Upper lobe of right lung (tissue), 1 donor: Measurements from ENCODE around the gene RAD51B. TPM values are rescaled to one million over a fixed set of nuclear protein-coding genes. Genes with fewer than 3 reads are reported as not detected.
A peak's percentile ranks its signal among the peaks of the same experiment; 100 is the strongest.

Source experiments
- ATAC-seq: fragments of 200-7000 bp; cut with Tn5 transposase; one replicate; pipeline ENCODE4 v1.9.1; 2020; ENCODE audit warnings: mild to moderate bottlenecking, moderate library complexity
- DNase-seq: peaks from one replicate; pipeline ENCODE4 v3.0.0-alpha.2; 2020
- H3K27ac ChIP-seq: fragments of 200-600 bp; one replicate; pipeline ENCODE4 v1.8.0; 2022
- H3K27me3 ChIP-seq: fragments of 200-600 bp; one replicate; pipeline ENCODE4 v1.8.0; 2022; ENCODE audit warnings: mild to moderate bottlenecking
- H3K36me3 ChIP-seq: fragments of 200-600 bp; one replicate; pipeline ENCODE4 v1.8.0; 2022
- H3K4me1 ChIP-seq: fragments of 200-600 bp; one replicate; pipeline ENCODE4 v1.8.0; 2022
- H3K4me3 ChIP-seq: fragments of 200-600 bp; one replicate; pipeline ENCODE4 v1.8.0; 2022; ENCODE audit warnings: mild to moderate bottlenecking
- H3K9me3 ChIP-seq: fragments of 200-600 bp; one replicate; pipeline ENCODE4 v1.8.0; 2022
- intact Hi-C: fragments of 100-400 bp; cut with DNase I; formaldehyde crosslinking; loops from one replicate; pipeline ENCODE4 v1.11.0; 2022
- total RNA-seq: library from RNA; stranded (reverse); fragmentation: NEBNext Ultra II Directional; extraction: Animal tissue kit (Norgen Biotek cat#: 25700); gene quantifications from one replicate; pipeline ENCODE4 v1.2.1, GENCODE V29; 2021
- TF ChIP-seq, protein P1 (sequence below): fragments of 200-600 bp; IDR thresholded peaks from one replicate; pipeline ENCODE4 v1.8.0; 2022; ENCODE audit warnings: antibody characterized with exemption
- donor health status: DM: no; HTN: yes; CAD: no; lungs with severe emphysema.

RAD51B gene
- total RNA-seq, 1 donor from 2014 or later: 11.5 TPM

DNA sequence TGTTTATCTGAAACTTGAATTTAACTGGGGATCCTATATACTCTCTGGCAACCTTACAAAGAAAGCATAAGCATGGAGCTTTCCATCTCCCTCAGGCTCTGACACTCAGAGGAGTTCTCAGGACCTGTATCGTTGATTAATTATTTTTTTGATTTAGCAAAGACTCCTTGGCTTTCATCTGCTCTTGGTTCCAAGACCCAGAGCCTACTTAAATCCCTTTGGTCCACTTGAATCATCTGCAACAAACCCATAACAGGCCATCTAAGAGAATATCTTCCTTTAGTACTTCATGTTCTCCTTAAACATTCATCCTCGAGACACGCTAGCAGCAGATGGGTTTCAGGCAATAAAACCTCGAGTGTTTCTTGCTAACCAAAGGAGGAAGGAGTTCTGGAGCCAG, 887.9 kb downstream of the RAD51B start:
- Histone ChIP-seq H3K36me3 (no peaks in the 10 kb centered on the region), H3K27ac (no peak overlapping the region), H3K27me3 (no peaks in the 10 kb centered on the region), H3K9me3 (no peaks in the 10 kb centered on the region), H3K4me3 (no peak overlapping the region), H3K4me1 (peaks cover 4% of the 10 kb centered on the region)
- TF ChIP-seq, protein P1, sequence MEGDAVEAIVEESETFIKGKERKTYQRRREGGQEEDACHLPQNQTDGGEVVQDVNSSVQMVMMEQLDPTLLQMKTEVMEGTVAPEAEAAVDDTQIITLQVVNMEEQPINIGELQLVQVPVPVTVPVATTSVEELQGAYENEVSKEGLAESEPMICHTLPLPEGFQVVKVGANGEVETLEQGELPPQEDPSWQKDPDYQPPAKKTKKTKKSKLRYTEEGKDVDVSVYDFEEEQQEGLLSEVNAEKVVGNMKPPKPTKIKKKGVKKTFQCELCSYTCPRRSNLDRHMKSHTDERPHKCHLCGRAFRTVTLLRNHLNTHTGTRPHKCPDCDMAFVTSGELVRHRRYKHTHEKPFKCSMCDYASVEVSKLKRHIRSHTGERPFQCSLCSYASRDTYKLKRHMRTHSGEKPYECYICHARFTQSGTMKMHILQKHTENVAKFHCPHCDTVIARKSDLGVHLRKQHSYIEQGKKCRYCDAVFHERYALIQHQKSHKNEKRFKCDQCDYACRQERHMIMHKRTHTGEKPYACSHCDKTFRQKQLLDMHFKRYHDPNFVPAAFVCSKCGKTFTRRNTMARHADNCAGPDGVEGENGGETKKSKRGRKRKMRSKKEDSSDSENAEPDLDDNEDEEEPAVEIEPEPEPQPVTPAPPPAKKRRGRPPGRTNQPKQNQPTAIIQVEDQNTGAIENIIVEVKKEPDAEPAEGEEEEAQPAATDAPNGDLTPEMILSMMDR: no peak
- DNase-seq: no peak
- intact Hi-C loops: no loop called here
- no peak for ATAC-seq

DNA sequence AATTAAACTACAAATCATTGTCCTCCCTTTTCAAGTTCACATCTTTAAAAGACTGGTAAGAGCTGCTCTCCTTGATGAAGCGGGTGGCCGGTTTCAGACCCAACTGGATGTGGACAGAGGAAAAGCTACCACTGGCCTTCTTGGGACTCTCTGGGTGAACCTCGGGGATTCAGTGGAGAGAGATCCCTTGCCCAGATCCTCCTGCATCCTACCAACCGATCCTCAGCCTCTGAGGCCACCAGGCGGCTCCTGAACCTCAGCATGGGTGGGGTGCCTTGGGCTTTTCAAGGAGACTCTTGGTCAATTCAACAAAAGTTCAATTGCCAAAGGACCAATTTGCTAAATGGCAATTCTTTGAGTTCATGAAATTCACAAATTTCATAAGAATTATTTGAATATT, 888.8 kb downstream of the RAD51B start:
- H3K27me3 ChIP-seq: no peaks in the 10 kb centered on the region
- no peaks in the 10 kb centered on the region for H3K36me3 ChIP-seq
- H3K9me3 ChIP-seq: no peaks in the 10 kb centered on the region
- H3K4me3 ChIP-seq: no peak overlapping the region
- TF ChIP-seq, protein P1: no peak
- no peak for DNase-seq
- H3K4me1 ChIP-seq: peaks cover 4% of the 10 kb centered on the region
- intact Hi-C loops: no loop called here
- no peak for ATAC-seq
- H3K27ac ChIP-seq: no peak overlapping the region

DNA sequence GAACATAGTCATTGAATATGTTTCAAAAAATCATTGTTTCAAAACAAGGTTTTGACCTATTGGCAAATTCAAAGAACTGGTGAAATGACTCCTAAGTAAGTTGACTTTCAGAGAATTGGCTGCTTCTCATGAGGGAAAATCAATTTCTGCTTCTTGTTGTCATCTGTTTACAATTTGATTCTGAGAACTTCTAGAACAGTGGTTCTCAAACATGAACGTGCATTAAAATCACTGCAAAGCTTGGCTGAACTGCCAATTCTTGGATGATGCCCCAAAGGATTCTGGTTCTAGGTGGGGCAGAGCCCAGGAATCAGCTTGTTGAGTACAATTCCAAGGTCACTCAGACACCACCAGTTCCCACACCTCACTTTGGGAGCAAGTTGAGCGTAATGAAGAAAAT, 889.4 kb downstream of the RAD51B start:
- Histone ChIP-seq H3K27ac (no peak overlapping the region), H3K36me3 (no peaks in the 10 kb centered on the region), H3K27me3 (no peaks in the 10 kb centered on the region), H3K9me3 (no peaks in the 10 kb centered on the region), H3K4me3 (no peak overlapping the region), H3K4me1 (peaks cover 4% of the 10 kb centered on the region)
- ATAC-seq: no peak
- TF ChIP-seq, protein P1: no peak
- intact Hi-C loops: no loop called here
- no peak for DNase-seq

DNA sequence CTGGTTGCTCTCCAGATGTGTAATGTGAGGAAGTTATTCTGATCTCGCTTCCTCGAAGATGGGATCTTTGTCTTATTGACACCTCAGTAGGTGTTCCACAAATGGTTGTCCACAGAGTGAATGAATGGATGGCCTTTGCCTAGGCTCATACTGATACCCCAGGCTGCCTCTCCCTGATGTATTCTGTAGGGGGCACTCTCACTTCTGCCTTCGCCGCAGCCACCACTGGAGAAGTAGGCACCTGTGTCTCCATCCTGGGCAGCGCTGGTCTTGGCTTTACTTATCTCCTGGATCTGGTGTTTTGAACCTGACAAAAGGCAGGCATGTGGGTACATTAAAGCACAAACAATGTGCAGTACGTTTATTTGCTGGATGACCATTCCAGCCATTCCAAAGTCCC, 891.2 kb downstream of the RAD51B start:
- H3K4me3 ChIP-seq: no peak overlapping the region
- H3K27ac ChIP-seq: no peak overlapping the region
- H3K9me3 ChIP-seq: no peaks in the 10 kb centered on the region
- intact Hi-C loops: no loop called here
- H3K4me1 ChIP-seq: peaks cover 4% of the 10 kb centered on the region
- no peak for DNase-seq
- ATAC-seq: peak; percentile 35
- H3K27me3 ChIP-seq: no peaks in the 10 kb centered on the region
- no peaks in the 10 kb centered on the region for H3K36me3 ChIP-seq
- TF ChIP-seq, protein P1: no peak

DNA sequence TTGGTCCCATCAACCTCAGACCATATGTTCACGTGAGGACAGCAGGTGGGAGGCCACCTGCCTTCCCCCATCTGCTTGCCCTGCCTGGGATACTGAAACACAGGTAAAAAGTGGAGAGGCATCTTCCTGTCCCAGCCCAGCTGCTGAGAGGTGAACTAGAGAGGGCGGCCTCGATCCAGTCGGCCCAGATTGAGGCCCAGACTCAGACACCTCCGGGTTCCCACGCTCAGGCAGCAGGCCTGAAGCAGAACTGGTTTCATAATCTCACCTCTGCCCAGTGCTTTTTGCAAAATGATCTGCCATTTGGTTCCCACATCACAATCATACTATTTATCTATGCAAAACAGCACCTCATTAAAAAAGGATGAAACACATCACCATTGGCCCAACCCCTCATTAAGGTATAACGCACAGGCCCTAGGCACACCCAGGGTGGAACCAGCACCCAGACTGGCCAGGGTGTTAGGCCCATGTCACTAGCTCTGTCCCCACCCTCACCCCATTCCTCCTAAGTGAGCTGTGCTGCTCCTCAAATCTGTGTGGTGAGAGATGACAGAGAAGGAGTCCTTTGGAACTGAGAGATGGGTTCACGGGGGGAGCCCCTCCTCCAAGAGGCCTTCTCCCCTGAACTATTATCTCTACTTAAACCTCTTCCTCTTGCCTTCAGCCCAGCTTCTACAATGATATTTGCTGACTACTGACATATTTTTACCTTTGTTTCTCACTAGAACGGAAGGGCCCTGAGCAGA, 892.2 kb downstream of the RAD51B start:
- TF ChIP-seq, protein P1: no peak
- no peaks in the 10 kb centered on the region for H3K9me3 ChIP-seq
- intact Hi-C loops: no loop called here
- no peak overlapping the region for H3K27ac ChIP-seq
- no peaks in the 10 kb centered on the region for H3K36me3 ChIP-seq
- no peaks in the 10 kb centered on the region for H3K4me1 ChIP-seq
- H3K27me3 ChIP-seq: no peaks in the 10 kb centered on the region
- DNase-seq (no peak), ATAC-seq (no peak)
- no peak overlapping the region for H3K4me3 ChIP-seq
